Uterus (tissue), 2 donors: Measurements from ENCODE around the gene FDXR.

ENCODE experiments used
- CTCF ChIP-seq, 4 experiments: fragments of 200-600 bp in 2 of 4; fragments of 450-650 bp in 2 of 4; sonication (generic) in 2 of 4; IDR thresholded peaks; one replicate each; pipeline ENCODE4 v1.5.1; 2016 to 2019; ENCODE audit warnings: antibody characterized with exemption in 4 of 4, mild to moderate bottlenecking in 2 of 4, moderate library complexity in 1 of 4
- POLR2A ChIP-seq, 2 donors: fragments of 450-650 bp; IDR thresholded peaks; one replicate each; pipeline ENCODE4 v1.6.1; 2016; ENCODE audit warnings: antibody characterized with exemption in 2 of 2, mild to moderate bottlenecking in 1 of 2, moderate library complexity in 1 of 2

- TF ChIP-seq CTCF (IDR thresholded peaks at IDR 0.05) (no peak), POLR2A (IDR thresholded peaks at IDR 0.05) (no peak)
Observed at GRCh38 chr17:74904687-74905409, 32.1 kb upstream of the FDXR start.
